ENCODE results near the gene ITGB5. TPM values are rescaled to one million over a fixed set of nuclear protein-coding genes. Genes with fewer than 3 reads are reported as not detected.

The ITGB5 gene
- total and polyA plus RNA-seq, 2 donors (not counting 1 experiment from before 2014, with no cell fraction given), result 0.15 to 0.54 TPM

DNA sequence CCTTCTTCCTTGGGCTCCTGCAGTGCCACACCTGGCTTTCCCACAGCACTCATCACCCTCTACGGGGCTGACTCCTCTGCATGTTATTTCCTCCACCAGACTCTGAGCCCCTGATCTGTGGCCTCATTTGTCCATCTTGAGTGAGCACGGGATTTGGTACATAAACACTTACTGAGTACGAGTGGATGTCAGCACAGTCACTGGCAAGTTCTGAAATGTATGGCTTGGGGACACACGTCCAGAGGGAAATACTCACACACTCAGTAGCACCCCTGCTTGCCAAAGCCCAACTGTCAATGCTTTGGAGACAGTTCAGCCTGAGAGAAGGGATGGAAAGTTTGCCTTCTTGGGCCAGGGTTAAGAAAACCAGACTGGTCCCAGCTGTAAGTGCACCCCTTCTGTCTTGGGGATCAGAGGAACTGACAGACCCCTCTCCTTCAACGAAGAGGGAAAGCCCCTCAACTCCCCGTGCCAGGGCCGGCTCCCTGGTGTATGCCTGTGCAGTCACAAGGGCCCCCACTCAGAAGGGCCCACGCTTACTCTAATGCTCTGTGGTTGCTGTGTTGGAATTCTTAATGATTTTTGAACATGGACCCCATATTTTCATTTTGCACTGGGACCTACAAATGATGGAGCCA is 85.0 kb downstream of the ITGB5 start:
- H2AFZ ChIP-seq (ENCODE audit: insufficient read depth, low read depth, low read length, poor library complexity, severe bottlenecking), result no peak overlapping the region
- H3K36me3 ChIP-seq (replicated peaks in 1 of 2; ENCODE audit: control extremely low read depth in 1 of 2, control insufficient read depth in 1 of 2, extremely low read depth in 1 of 2, insufficient read depth in 2 of 2, low read length in 1 of 2), result no peaks in the 10 kb centered on the region
- Mint-ChIP-seq H3K27ac (peak overlapping the region; percentile 32), H3K4me3 (no peak overlapping the region), H3K4me1 (no peaks in the 10 kb centered on the region), H3K9me3 (ENCODE audit: insufficient read depth) (no peaks in the 10 kb centered on the region), H3K27me3 (peaks cover 15% of the 10 kb centered on the region)
- H3K4me1 ChIP-seq (ENCODE audit: control insufficient read depth in 2 of 2, insufficient read depth in 2 of 2, low read length in 2 of 2), result no peaks in the 10 kb centered on the region
- no peaks in the 10 kb centered on the region for H3K79me2 ChIP-seq (ENCODE audit: control insufficient read depth, insufficient read depth, low read length)
- no peaks in the 10 kb centered on the region for H3K27me3 ChIP-seq (replicated peaks in 1 of 4; ENCODE audit: control extremely low read depth in 1 of 4, control insufficient read depth in 3 of 4, insufficient read depth in 4 of 4, low read length in 3 of 4)
- no peaks in the 10 kb centered on the region for H3K9me3 ChIP-seq (ENCODE audit: control extremely low read depth in 1 of 3, control insufficient read depth in 2 of 3, insufficient read depth in 1 of 3, low read length in 2 of 3)
- H3K4me3 ChIP-seq (ENCODE audit: control extremely low read depth in 1 of 5, extremely low read depth in 1 of 5, insufficient read depth in 1 of 5, low read depth in 2 of 5, low read length in 4 of 5), result no peak overlapping the region
- no peak for ATAC-seq (ENCODE audit: low read depth)
- 91% methylated on average over 5 of the region's 8 CpGs for WGBS (ENCODE audit: insufficient coverage)
- no peak overlapping the region for H3K4me2 ChIP-seq (replicated peaks; ENCODE audit: low read depth, low read length, poor library complexity, severe bottlenecking)
- no peaks in the 10 kb centered on the region for H4K20me1 ChIP-seq (ENCODE audit: control insufficient read depth, insufficient read depth, low read length, poor library complexity, severe bottlenecking)
- intact Hi-C loops (cut with micrococcal nuclease), result no loop called here
- ChIA-PET POLR2A (no interaction called here), CTCF (no interaction called here)
- TF ChIP-seq CTCF (IDR thresholded peaks at IDR 0.05) (no peak), EZH2 (IDR thresholded peaks at IDR 0.05; ENCODE audit: borderline replicate concordance, insufficient read depth, low read depth, low read length, poor library complexity, severe bottlenecking) (no peak)
- no peak overlapping the region for H3K9ac ChIP-seq (ENCODE audit: low read length)
- no peak overlapping the region for H3K27ac ChIP-seq (ENCODE audit: low read length in 2 of 2)
- no peak for DNase-seq

GRCh38 chr3:124800511-124801258 is 86.5 kb downstream of the ITGB5 start:
- no peak for DNase-seq
- Histone ChIP-seq H3K27me3 (replicated peaks in 1 of 4; ENCODE audit: control extremely low read depth in 1 of 4, control insufficient read depth in 3 of 4, insufficient read depth in 4 of 4, low read length in 3 of 4) (no peaks in the 10 kb centered on the region), H3K4me3 (ENCODE audit: control extremely low read depth in 1 of 5, extremely low read depth in 1 of 5, insufficient read depth in 1 of 5, low read depth in 2 of 5, low read length in 4 of 5) (no peak overlapping the region), H3K9me3 (ENCODE audit: control extremely low read depth in 1 of 3, control insufficient read depth in 2 of 3, insufficient read depth in 1 of 3, low read length in 2 of 3) (no peaks in the 10 kb centered on the region), H3K27ac (ENCODE audit: low read length in 2 of 2) (no peak overlapping the region), H3K9ac (ENCODE audit: low read length) (no peak overlapping the region), H3K4me1 (ENCODE audit: control insufficient read depth in 2 of 2, insufficient read depth in 2 of 2, low read length in 2 of 2) (no peaks in the 10 kb centered on the region), H2AFZ (ENCODE audit: insufficient read depth, low read depth, low read length, poor library complexity, severe bottlenecking) (no peak overlapping the region), H3K79me2 (ENCODE audit: control insufficient read depth, insufficient read depth, low read length) (no peaks in the 10 kb centered on the region), H4K20me1 (ENCODE audit: control insufficient read depth, insufficient read depth, low read length, poor library complexity, severe bottlenecking) (no peaks in the 10 kb centered on the region), H3K36me3 (replicated peaks in 1 of 2; ENCODE audit: control extremely low read depth in 1 of 2, control insufficient read depth in 1 of 2, extremely low read depth in 1 of 2, insufficient read depth in 2 of 2, low read length in 1 of 2) (no peaks in the 10 kb centered on the region), H3K4me2 (replicated peaks; ENCODE audit: low read depth, low read length, poor library complexity, severe bottlenecking) (no peak overlapping the region)
- H3K4me3 Mint-ChIP-seq, result no peak overlapping the region
- no peak for TF ChIP-seq CTCF (IDR thresholded peaks at IDR 0.05)
- no peak for TF ChIP-seq EZH2 (IDR thresholded peaks at IDR 0.05; ENCODE audit: borderline replicate concordance, insufficient read depth, low read depth, low read length, poor library complexity, severe bottlenecking)
- ATAC-seq (ENCODE audit: low read depth), result no peak
- ChIA-PET CTCF (no interaction called here), POLR2A (no interaction called here)
- peaks cover 11% of the 10 kb centered on the region for H3K27me3 Mint-ChIP-seq
- 87% methylated on average over 10 of the region's 10 CpGs for WGBS (ENCODE audit: insufficient coverage)
- H3K9me3 Mint-ChIP-seq (ENCODE audit: insufficient read depth), result no peaks in the 10 kb centered on the region
- intact Hi-C loops (cut with micrococcal nuclease), result no loop called here
- no peaks in the 10 kb centered on the region for H3K4me1 Mint-ChIP-seq
- H3K27ac Mint-ChIP-seq, result no peak overlapping the region
